Fibroblast of skin of right biceps (primary cell): ENCODE measurements around the gene CXCL6.

Source experiments
- DNase-seq: peaks from one replicate; pipeline ENCODE4 v3.0.0-alpha.2; 2013

Gene CXCL6

GRCh38 chr4:73836373-73837279 is at the start of gene CXCL6:
TSS of gene CXCL6 (plus strand) at chr4:73836678. CDS start at chr4:73836751, 73 bp downstream.
- DNase-seq: no peak

- no peak for DNase-seq
These were observed 48.1 kb upstream of the CXCL6 start for GRCh38 chr4:73788411-73788810.

GRCh38 chr4:73798842-73799241 is 37.6 kb upstream of the CXCL6 start:
- DNase-seq: no peak

GRCh38 chr4:73800206-73800605 is 36.3 kb upstream of the CXCL6 start:
- no peak for DNase-seq

- DNase-seq: no peak
These were observed 34.8 kb upstream of the CXCL6 start for GRCh38 chr4:73801692-73802091.

- no peak for DNase-seq
These were observed 33.3 kb upstream of the CXCL6 start for GRCh38 chr4:73803213-73803612.

GRCh38 chr4:73810191-73810590 is 26.3 kb upstream of the CXCL6 start:
- no peak for DNase-seq

- DNase-seq: no peak
These were observed 24.6 kb upstream of the CXCL6 start for GRCh38 chr4:73811841-73812240.

- DNase-seq: no peak
These were observed 21.8 kb upstream of the CXCL6 start for GRCh38 chr4:73814679-73815078.

GRCh38 chr4:73815145-73815544 is 21.3 kb upstream of the CXCL6 start:
- no peak for DNase-seq

- DNase-seq: peak; percentile 91
These were observed 19.7 kb upstream of the CXCL6 start for GRCh38 chr4:73816814-73817213.

GRCh38 chr4:73817341-73817740 is 19.1 kb upstream of the CXCL6 start:
- DNase-seq: no peak

- no peak for DNase-seq
These were observed 15.2 kb upstream of the CXCL6 start for GRCh38 chr4:73821325-73821724.

- DNase-seq: no peak
These were observed 14.1 kb upstream of the CXCL6 start for GRCh38 chr4:73822389-73822788.

- no peak for DNase-seq
These were observed 13.5 kb upstream of the CXCL6 start for GRCh38 chr4:73822812-73823504.

- DNase-seq: no peak
These were observed 12.7 kb upstream of the CXCL6 start for GRCh38 chr4:73823760-73824159.

GRCh38 chr4:73828956-73829355 is 7.5 kb upstream of the CXCL6 start:
- DNase-seq: peak; percentile 59

GRCh38 chr4:73831569-73831968 is 4.9 kb upstream of the CXCL6 start:
- DNase-seq: peak; percentile 74

- DNase-seq: peak; percentile 89
These were observed 3.7 kb upstream of the CXCL6 start for GRCh38 chr4:73832651-73833237.

- no peak for DNase-seq
These were observed 2.6 kb downstream of the CXCL6 start for GRCh38 chr4:73839071-73839470.

GRCh38 chr4:73839715-73840114 is 3.2 kb downstream of the CXCL6 start:
- no peak for DNase-seq

GRCh38 chr4:73841243-73841925 is 4.9 kb downstream of the CXCL6 start:
- peak; percentile 49 for DNase-seq

- no peak for DNase-seq
These were observed 6.2 kb downstream of the CXCL6 start for GRCh38 chr4:73842696-73843095.
